Measurements from ENCODE around the gene SH2B3. TPM values are rescaled to one million over a fixed set of nuclear protein-coding genes. Genes with fewer than 3 reads are reported as not detected.

The SH2B3 gene
- total and polyA plus RNA-seq, 2 of the 13 experiments (the other 11 are each of a cell fraction or from before 2014, with no cell fraction given), result 6.8 to 6.9 TPM

DNA sequence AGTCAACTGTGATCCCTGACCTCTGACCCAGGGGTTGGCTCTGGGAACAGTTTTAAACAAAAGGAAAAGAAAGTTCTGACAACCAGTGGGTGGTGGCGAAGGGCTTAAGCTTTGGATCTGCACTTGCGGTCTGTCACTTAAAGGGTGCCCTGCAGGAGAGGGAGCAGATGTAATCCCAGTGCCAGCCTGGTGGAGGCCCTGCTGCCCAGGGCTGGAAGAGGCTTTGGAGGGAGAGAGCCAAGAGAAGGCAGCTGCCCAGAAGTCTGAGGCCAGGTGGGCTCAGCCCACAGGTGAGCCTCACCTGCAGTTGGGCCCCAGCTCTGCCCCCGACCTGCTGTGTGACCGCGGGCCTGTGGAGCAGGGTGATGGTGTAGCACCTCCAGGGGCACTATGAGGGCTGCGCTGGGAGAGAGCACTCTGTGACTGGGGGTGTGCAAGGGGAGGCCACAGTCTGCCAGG, 19.1 kb downstream of the SH2B3 start (continued):
- no peak for TF ChIP-seq ZNF264 (CRISPR knock-in tag; IDR thresholded peaks at IDR 0.05)

DNA sequence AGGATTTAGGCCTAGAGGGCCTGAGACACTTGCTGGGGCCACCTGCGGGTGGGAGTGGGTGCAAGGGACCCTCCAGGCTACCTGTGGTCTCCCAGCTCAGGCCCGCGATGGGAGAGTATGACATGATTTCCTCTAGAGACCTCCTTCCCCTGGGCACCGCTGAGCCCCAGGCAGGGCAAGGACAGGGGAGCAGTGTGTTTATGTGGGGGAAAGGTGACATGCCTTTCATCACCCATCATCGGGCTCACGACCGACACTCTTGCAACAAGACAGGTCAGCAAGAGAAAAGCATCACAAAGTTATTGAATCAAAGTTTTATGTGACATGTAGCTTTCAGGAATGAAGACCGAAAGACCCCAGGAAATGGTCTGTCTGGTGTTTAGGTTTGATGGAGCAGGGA, 19.9 kb downstream of the SH2B3 start:
- H3K4me1 ChIP-seq (ENCODE audit: insufficient read depth, low read length), result peaks cover 26% of the 10 kb centered on the region
- in situ Hi-C loops (cut with HindIII; ENCODE audit: extremely low pct_ligation_motif_present, low pct_unique_long_range_greater_than_20kb), result no loop called here
- CTCF ChIA-PET (ENCODE audit: low intra/inter-chr PET ratio, low total read pairs), result no interaction called here
- no peak overlapping the region for H3K4me3 ChIP-seq (replicated peaks in 1 of 3; ENCODE audit: insufficient read depth in 1 of 3, low read depth in 2 of 3, low read length in 3 of 3)
- H3K27me3 ChIP-seq (ENCODE audit: control insufficient read depth in 1 of 2, insufficient read depth in 2 of 2, low read length in 2 of 2), result no peaks in the 10 kb centered on the region
- 66% methylated on average over 5 of the region's 8 CpGs for WGBS (ENCODE audit: low lambda C conversion rate)
- POLR2A ChIA-PET, result no interaction called here
- no peaks in the 10 kb centered on the region for H3K9me3 ChIP-seq (ENCODE audit: low read length)
- TF ChIP-seq PPARG (CRISPR knock-in tag; conservative IDR thresholded peaks at IDR 0.05) (peak; percentile 84), NCOA1 (CRISPR knock-in tag; IDR thresholded peaks at IDR 0.05) (no peak), RXRB (CRISPR knock-in tag; IDR thresholded peaks at IDR 0.05; ENCODE audit: borderline replicate concordance) (peak; percentile 73)
- no peak for FAIRE-seq
- peaks cover 2 to 25% of the 10 kb centered on the region in 2 experiments; a peak in 4 of 5 replicates for H3K36me3 ChIP-seq (replicated peaks in 1 of 2; ENCODE audit: control insufficient read depth in 1 of 2, insufficient read depth in 2 of 2, low read length in 2 of 2)
- H4K20me1 ChIP-seq (ENCODE audit: insufficient read depth, low read length), result no peaks in the 10 kb centered on the region
- peak; percentile 31; the same call in 2 of the 3 replicates for ATAC-seq
- no peak overlapping the region for H3K9ac ChIP-seq (ENCODE audit: insufficient read depth, low read depth, low read length)
- TSS peak; percentile 17 for BruUV-seq (replicated peaks)
- DNase-seq (ENCODE audit: low spot score), result no peak
- peaks cover 2% of the 10 kb centered on the region for H3K79me2 ChIP-seq (ENCODE audit: insufficient read depth, low read length)
- no peak overlapping the region for H3K27ac ChIP-seq (ENCODE audit: extremely low read length, insufficient read depth, low read length)
- H2AFZ ChIP-seq (ENCODE audit: low read length), result no peak overlapping the region
- no peak overlapping the region for H3K4me2 ChIP-seq (ENCODE audit: low read depth, low read length)
- intact Hi-C loops (cut with micrococcal nuclease; ENCODE audit: unreplicated experiment), result no loop called here

DNA sequence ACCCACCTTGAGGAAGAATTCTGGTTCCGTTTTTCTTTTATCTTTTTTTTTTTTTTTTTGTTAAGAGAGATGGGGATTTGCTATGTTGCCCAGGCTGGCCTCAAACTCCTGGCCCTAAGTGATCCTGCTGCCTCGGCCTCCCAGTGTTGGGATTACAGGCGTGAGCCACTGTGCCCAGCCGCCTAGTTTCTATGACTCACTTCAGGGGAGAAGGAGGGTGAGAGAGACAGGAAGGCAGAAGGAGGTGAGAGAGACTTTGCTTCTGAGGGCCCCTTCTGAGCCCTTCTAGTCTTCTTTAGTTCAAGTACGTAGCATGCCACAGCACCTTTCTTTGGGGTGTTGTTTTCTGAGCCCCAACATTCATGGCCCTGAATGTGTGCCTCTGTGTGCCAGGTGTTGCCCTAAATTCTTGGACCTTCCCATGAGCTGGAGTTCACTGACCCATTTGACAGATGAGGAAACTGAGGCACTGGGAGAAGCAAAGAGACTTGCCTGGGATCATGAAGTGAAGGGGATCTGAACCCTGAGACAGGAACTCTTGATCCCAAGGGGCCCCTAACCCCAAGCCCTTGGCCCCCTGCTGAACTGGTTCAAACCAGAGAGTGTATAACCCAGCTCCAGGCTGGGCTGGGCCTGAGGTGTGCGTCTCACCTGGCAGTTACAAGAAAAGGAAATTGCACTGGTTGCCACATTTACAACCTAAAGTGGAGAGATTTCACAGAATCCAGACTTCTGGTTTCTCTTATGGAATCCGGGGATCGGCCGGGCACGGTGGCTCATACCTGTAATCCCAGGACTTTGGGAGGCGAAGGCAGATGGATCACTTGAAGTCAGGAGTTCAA, 20.8 kb downstream of the SH2B3 start:
- POLR2A ChIA-PET, result no interaction called here
- WGBS (ENCODE audit: low lambda C conversion rate), result 94% methylated on average over 11 of the region's 11 CpGs
- BruUV-seq (replicated peaks), result no TSS peak
- Histone ChIP-seq H3K4me3 (replicated peaks in 1 of 3; ENCODE audit: insufficient read depth in 1 of 3, low read depth in 2 of 3, low read length in 3 of 3) (no peak overlapping the region), H3K4me2 (ENCODE audit: low read depth, low read length) (no peak overlapping the region), H4K20me1 (ENCODE audit: insufficient read depth, low read length) (no peaks in the 10 kb centered on the region), H3K27ac (ENCODE audit: extremely low read length, insufficient read depth, low read length) (no peak overlapping the region), H3K36me3 (replicated peaks in 1 of 2; ENCODE audit: control insufficient read depth in 1 of 2, insufficient read depth in 2 of 2, low read length in 2 of 2) (peaks cover 2 to 20% of the 10 kb centered on the region in 2 experiments; a peak in 4 of 5 replicates), H3K9me3 (ENCODE audit: low read length) (no peaks in the 10 kb centered on the region), H3K27me3 (ENCODE audit: control insufficient read depth in 1 of 2, insufficient read depth in 2 of 2, low read length in 2 of 2) (no peaks in the 10 kb centered on the region), H3K4me1 (ENCODE audit: insufficient read depth, low read length) (peaks cover 31% of the 10 kb centered on the region), H3K79me2 (ENCODE audit: insufficient read depth, low read length) (peaks cover 2% of the 10 kb centered on the region), H3K9ac (ENCODE audit: insufficient read depth, low read depth, low read length) (no peak overlapping the region), H2AFZ (ENCODE audit: low read length) (no peak overlapping the region)
- DNase-seq (ENCODE audit: low spot score) (no peak), FAIRE-seq (no peak), ATAC-seq (no peak)
- intact Hi-C loops (cut with micrococcal nuclease; ENCODE audit: unreplicated experiment) (no loop called here), in situ Hi-C loops (cut with HindIII; ENCODE audit: extremely low pct_ligation_motif_present, low pct_unique_long_range_greater_than_20kb) (no loop called here)
- CTCF ChIA-PET (ENCODE audit: low intra/inter-chr PET ratio, low total read pairs), result no interaction called here
- TF ChIP-seq, protein P1, sequence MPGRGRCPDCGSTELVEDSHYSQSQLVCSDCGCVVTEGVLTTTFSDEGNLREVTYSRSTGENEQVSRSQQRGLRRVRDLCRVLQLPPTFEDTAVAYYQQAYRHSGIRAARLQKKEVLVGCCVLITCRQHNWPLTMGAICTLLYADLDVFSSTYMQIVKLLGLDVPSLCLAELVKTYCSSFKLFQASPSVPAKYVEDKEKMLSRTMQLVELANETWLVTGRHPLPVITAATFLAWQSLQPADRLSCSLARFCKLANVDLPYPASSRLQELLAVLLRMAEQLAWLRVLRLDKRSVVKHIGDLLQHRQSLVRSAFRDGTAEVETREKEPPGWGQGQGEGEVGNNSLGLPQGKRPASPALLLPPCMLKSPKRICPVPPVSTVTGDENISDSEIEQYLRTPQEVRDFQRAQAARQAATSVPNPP (CRISPR knock-in tag; IDR thresholded peaks at IDR 0.05), result no peak
- TF ChIP-seq, protein P2, sequence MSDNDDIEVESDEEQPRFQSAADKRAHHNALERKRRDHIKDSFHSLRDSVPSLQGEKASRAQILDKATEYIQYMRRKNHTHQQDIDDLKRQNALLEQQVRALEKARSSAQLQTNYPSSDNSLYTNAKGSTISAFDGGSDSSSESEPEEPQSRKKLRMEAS (IDR thresholded peaks at IDR 0.05), result no peak
- TF ChIP-seq JARID2 (CRISPR knock-in tag; IDR thresholded peaks at IDR 0.05; ENCODE audit: insufficient replicate concordance), result no peak
- TF ChIP-seq ZNF629 (CRISPR knock-in tag; conservative IDR thresholded peaks at IDR 0.05), result peak; percentile 74
- TF ChIP-seq ZNF552 (CRISPR knock-in tag; IDR thresholded peaks at IDR 0.05; ENCODE audit: borderline replicate concordance), result no peak
- TF ChIP-seq ZNF33B (CRISPR knock-in tag; IDR thresholded peaks at IDR 0.05), result no peak
- no peak for TF ChIP-seq ZNF720 (CRISPR knock-in tag; IDR thresholded peaks at IDR 0.05)
- no peak for TF ChIP-seq ZNF10 (CRISPR knock-in tag; IDR thresholded peaks at IDR 0.05; ENCODE audit: borderline replicate concordance, low read depth)

Data from HepG2 (cell line).